ENCODE data around the gene BBC3.
A peak's percentile ranks its signal among the peaks of the same experiment; 100 is the strongest.

BBC3 gene

GRCh38 chr19:47176071-47176626, 54.9 kb downstream of the BBC3 start:
- H3K36me3 Mint-ChIP-seq = peaks cover 41 to 46% of the 10 kb centered on the region in 2 donors
- H3K9me3 Mint-ChIP-seq = no peaks in the 10 kb centered on the region
- H3K4me3 Mint-ChIP-seq = no peak overlapping the region
- H3K27ac Mint-ChIP-seq = peak overlapping the region; percentile 66
- peaks cover 5 to 6% of the 10 kb centered on the region in 2 donors for H3K4me1 Mint-ChIP-seq
- no peak for ATAC-seq (replicated peaks)
- no peak for DNase-seq
- H3K27me3 Mint-ChIP-seq = no peaks in the 10 kb centered on the region

- Mint-ChIP-seq H3K9me3 (no peaks in the 10 kb centered on the region), H3K4me1 (peaks cover 5 to 6% of the 10 kb centered on the region in 2 donors), H3K4me3 (no peak overlapping the region), H3K36me3 (peaks cover 35 to 49% of the 10 kb centered on the region in 2 donors), H3K27ac (no peak overlapping the region), H3K27me3 (no peaks in the 10 kb centered on the region)
- ATAC-seq (replicated peaks) (no peak), DNase-seq (no peak)
These were observed 58.1 kb downstream of the BBC3 start for GRCh38 chr19:47172666-47173455.
